Gastroesophageal sphincter (tissue), 3 donors: ENCODE measurements around the gene STMP1.

Experiments used
- CTCF ChIP-seq, 4 experiments: fragments of 200-600 bp in 2 of 4; fragments of 450-650 bp in 2 of 4; sonication (generic) in 1 of 4; IDR thresholded peaks; one replicate each; pipeline ENCODE4 v1.5.1; 2017 to 2019; ENCODE audit warnings: antibody characterized with exemption in 4 of 4, mild to moderate bottlenecking in 2 of 4, moderate library complexity in 2 of 4
- POLR2AphosphoS5 ChIP-seq: sonication (generic); formaldehyde crosslinking; IDR thresholded peaks from one replicate; pipeline ENCODE4 v1.6.1; 2017; ENCODE audit warnings: antibody characterized with exemption

- no peak for TF ChIP-seq CTCF (IDR thresholded peaks at IDR 0.05)
- no peak for TF ChIP-seq POLR2AphosphoS5
Measured at GRCh38 chr7:135620447-135620846, 41.9 kb upstream of the STMP1 start.
